ENCODE results near the gene NPFFR1.

The NPFFR1 gene

DNA sequence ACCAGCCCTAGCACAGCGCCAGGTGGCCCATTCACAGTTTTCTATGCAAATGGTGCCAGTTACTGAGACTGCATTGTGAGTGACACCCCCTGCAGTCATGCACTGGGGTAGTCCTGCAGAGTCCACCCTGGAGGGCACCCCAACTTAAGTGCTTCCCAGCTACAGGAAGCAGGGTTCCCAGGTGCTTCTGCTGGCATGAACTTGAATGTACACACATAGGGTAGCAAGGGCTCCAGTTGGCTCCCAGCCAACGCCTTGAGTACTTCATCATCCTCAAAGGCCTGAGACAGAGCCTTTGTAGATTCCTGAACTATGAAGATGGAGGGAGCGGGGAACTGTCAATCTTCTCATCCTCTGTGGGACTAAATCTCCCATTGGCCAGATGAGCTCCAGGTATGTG is 11.5 kb upstream of the NPFFR1 start:
- H3K27ac ChIP-seq: no peak overlapping the region

DNA sequence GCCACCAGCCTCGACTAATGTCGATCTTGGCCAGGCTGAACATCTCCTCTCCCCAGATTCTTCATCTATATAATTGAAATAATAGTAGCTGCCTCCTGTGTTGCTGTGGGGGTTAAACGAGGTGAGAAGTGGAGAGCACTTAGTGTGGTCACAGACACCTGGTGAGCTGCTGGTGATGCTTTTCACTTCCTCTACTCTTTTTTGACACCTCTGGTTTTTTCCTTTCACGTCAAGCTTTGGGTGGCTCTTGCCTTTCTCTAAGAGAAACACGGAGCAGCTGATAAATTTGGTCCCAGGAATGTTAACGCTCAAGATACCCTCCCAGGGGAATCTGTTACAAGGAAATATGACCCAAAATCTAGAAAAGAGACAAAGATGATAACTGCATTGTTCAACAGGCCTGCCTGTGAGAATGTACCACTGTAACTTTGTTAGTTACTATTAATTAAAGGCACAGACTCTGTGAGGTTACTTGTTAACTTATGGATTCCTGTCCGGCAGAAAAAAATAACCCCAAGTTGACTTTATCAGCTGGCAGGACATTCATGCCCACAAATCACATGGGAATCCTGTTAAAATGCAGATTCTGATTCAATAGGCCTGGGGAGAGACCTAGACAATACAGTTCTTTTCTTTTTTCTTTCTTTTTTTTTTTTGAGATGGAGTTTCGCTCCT is 9.5 kb upstream of the NPFFR1 start:
- Histone ChIP-seq H3K27ac (no peak overlapping the region), H3K4me3 (no peak overlapping the region)

More for the DNA sequence above, 11.5 kb upstream of the NPFFR1 start:
- H3K4me3 ChIP-seq: no peak overlapping the region

DNA sequence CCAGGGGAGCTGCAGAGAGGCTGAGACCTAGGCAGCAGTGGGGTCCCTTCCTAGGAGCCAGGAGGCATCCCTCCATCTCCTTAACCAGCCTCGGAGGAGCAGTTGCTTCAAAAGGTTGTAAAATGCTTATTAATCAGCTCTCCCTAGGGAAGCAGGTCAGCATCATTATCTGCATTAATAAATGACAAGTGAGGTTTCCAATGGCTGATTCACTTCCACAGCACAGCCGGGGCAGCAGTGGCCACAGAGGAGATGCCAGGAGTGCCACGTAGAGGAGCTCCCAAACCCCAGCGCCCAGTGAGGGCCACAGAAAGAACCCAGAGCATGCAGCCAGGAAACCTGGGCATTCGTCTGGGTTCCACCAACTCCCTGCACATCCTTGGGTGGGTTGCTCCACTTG is 8.2 kb upstream of the NPFFR1 start:
- Histone ChIP-seq H3K27ac (no peak overlapping the region), H3K4me3 (no peak overlapping the region)

DNA sequence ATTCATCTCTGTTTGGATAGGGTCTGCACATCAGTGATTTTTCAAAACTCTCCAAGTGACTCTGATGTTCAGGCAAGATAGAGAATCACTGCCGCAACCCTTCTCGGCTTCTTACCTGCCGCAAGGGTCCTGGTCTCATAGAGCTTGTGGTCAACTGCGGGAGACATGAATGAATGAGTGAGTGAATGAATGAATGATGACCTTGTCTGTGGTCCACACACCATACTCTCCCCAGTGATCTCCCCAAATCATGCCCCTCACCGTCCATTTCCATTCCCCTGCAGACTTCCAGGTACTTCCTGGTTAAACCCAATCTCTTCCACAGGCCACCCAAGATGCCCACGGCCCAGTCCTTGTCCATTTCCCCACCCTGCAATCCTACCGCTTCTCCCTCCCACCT is 5.9 kb upstream of the NPFFR1 start:
- H3K4me3 ChIP-seq: no peak overlapping the region
- H3K27ac ChIP-seq: no peak overlapping the region

DNA sequence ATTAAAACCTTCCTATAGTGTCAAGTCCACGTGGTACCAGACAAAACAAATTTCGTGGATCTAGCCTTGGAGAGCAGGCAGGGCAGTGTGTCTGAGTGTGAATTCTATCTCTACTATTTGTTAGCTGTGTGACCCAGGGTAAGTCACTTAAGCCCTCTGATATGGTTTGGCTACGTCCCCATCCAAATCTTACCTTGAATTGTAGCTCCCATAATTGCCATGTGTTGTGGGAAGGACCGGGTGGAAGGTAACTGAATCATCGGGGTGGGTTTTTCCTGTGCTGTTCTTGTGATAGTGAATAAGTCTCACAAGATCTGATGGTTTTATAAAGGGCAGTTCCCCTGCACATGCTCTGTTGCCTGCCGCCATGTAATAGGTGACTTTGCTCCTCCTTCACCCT is 2.8 kb upstream of the NPFFR1 start:
- Histone ChIP-seq H3K27ac (no peak overlapping the region), H3K4me3 (no peak overlapping the region)

DNA sequence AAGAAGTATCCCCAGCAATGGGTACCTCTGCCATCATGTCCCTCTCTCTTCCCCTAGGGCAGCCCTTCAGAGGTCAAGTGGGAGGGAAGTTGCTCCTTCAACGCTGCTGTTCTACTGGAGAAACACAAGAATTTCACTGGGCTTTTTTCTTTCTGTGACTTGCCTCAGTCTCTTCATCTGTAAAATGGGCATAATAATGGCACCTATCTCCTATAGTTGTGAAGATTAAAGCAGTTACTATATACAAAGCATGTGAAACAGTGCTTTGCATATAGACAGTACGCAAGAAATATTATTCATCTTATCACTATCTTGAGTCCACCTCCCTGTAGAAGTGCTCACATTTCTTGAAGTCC is 1.6 kb upstream of the NPFFR1 start:
- H3K27ac ChIP-seq: no peak overlapping the region
- H3K4me3 ChIP-seq: no peak overlapping the region

DNA sequence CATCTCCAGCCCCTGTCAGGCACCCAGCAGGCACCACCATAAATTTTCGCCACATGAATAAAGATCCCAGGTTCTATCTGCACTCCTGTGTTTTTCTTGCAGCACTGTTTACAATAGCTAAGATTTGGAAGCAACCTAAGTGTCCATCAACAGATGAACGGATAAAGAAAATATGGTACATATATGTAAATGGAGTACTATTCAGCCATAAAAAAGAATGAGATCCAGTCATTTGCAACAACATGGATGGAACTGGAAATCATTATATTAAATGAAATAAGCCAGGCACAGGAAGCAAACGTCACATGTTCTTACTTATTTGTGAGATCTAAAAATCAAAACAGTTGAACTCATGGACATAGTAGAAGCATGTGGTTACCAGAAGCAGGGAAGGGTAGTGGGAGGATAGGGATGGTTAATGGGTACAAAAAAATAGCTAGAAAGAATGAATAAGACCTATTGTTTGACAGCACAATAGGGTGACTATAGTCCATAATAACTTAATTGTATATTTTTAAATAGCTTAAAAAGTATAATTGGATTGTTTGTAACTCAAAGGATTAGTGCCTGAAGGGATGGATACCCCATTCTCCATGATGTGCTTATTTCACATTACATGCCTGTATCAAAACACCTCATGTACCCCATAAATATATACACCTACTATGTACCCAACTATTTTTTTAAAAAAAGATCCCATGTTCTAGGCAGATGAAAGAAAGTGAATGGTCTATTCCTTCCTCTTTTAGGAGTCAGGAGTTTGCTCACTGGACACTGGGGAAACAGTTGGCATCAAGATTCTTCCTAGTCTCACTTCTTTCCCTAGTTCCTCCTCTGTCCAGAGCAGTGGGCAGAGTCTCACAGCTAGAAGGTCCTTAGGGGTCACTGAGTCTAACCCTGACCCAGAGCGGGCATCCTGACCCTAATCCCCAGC is 1.0 kb upstream of the NPFFR1 start:
- Histone ChIP-seq H3K4me3 (no peak overlapping the region), H3K27ac (no peak overlapping the region)

DNA sequence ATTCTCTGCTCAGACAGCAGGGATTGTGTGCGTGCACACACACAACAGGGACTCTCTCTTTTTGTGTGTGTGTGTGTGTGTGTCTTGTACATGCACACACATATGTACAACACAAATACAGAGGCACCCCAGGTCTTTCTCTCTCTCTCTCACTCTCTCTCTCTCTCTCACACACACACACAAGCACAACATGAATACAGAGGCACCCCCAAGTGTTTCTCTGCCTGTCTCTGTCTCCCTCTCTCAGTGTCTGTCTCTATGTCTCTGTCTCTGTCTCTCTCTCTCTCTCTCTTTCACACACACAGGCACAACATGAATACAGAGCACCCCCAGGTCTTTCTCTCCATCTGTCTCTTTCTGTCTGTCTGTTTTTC is 746 bp downstream of the NPFFR1 start:
- Histone ChIP-seq H3K27ac (no peak overlapping the region), H3K4me3 (no peak overlapping the region)

DNA sequence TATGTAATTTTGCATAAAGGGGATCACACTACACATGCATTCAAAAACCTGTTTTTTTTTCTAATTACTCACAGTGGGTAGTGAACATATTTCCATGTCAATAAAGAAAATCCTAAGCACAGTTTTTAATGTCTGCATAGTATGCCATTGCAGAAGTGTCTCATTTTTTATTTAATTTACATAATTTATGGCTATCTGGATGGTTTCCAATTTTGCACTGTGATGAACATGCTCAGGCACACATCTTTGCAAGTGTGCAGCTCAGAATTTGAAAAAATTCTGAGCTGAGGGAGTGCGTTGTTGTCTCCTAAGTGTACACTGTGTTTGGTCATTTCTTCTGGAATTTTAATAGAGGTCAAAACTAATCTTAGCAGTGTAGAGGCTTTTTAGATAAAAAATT is 2.2 kb downstream of the NPFFR1 start:
- Histone ChIP-seq H3K27ac (no peak overlapping the region), H3K4me3 (no peak overlapping the region)

DNA sequence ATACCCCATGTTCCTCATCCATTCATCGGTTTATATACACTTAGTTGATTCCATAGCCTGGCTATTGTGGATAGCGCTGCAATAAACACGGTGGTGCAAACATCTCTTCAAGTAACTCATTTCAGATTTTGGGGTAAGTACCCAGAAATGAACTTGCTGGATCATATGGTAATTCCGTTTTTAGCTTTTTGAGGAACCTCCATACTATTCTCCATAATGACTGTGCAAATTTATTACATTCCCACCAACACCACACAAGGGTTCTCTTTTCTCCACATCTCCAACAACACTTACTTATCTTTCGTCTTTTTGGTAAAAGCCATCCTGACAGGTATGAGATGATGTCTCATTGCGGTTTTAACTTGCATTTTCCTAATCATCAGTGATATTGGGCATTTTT is 3.7 kb downstream of the NPFFR1 start:
- H3K4me3 ChIP-seq: no peak overlapping the region
- H3K27ac ChIP-seq: no peak overlapping the region

DNA sequence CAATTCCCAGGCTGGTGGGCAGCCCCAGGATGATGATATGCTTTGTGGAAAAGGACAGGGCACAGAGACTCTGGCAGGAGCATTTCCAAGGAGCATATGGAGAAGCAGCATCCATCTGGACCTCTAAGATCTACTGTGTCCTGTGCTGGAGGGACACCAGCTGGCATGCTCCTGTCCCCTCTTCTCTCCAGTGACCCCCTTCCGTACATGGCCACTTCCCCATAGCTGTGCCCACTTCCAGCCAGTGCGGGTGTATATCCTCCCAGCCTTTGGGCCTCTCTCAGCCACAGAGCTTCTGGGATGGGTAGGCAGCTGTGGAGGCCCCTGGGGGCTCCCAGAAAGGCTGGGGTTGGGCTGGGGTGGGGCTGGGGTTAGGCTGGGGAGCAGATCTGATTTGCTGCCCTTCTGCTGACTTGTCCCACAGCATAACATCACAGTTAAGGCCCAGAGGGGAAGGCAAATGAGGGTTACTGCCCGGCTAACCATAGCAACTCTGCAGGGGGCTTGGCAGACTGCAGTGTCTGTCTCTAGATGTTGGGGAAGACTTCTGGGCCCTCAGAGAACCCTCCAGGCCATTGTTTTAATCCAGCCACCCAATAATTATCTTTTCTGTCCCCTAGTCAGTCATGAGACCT is 6.3 kb downstream of the NPFFR1 start:
- H3K27ac ChIP-seq: no peak overlapping the region
- H3K4me3 ChIP-seq: no peak overlapping the region

DNA sequence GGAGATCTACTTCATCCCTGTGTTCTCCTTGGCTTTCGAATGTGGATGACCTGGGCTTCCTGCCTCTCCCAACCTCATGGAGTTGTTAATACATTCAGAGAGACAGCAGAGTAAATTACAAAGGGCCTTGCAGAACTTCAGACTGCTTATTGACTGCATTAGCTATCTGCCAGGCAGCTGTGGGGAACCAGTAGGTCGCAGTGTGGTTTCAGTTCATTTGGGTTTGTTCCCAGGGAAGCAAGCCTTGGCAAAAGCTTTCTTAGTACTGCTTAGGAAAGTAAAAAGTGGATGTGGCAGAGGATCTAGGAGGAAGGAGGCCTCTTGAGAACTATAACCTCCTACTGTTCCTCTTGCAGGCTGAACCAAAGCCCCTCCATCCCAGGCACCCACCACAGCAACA is 9.2 kb downstream of the NPFFR1 start:
- Histone ChIP-seq H3K27ac (peak overlapping the region in 6 of 21 experiments; percentile 14 to 54 (median 48)), H3K4me3 (no peak overlapping the region)

DNA sequence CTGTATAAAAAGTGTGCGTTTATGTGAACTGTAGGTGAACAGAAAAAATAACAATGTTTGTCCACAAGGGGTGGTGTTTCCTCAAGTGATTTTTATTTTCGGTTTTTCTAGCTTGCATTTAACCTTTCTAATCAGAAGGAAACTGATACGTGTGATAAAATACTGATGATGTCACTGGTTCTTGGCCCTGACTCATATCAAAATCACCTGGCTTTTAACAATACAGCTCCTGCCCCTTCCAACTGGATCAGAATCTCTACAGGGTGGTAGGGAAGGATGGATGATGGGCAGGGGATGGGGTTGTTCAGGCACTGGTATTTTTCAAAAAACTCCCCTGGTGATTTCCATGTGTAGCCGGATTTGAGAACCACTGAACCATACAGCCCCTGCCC is 10.9 kb downstream of the NPFFR1 start:
- no peak overlapping the region for H3K4me3 ChIP-seq
- peak overlapping the region in 1 of 21 experiments; percentile 26 for H3K27ac ChIP-seq

DNA sequence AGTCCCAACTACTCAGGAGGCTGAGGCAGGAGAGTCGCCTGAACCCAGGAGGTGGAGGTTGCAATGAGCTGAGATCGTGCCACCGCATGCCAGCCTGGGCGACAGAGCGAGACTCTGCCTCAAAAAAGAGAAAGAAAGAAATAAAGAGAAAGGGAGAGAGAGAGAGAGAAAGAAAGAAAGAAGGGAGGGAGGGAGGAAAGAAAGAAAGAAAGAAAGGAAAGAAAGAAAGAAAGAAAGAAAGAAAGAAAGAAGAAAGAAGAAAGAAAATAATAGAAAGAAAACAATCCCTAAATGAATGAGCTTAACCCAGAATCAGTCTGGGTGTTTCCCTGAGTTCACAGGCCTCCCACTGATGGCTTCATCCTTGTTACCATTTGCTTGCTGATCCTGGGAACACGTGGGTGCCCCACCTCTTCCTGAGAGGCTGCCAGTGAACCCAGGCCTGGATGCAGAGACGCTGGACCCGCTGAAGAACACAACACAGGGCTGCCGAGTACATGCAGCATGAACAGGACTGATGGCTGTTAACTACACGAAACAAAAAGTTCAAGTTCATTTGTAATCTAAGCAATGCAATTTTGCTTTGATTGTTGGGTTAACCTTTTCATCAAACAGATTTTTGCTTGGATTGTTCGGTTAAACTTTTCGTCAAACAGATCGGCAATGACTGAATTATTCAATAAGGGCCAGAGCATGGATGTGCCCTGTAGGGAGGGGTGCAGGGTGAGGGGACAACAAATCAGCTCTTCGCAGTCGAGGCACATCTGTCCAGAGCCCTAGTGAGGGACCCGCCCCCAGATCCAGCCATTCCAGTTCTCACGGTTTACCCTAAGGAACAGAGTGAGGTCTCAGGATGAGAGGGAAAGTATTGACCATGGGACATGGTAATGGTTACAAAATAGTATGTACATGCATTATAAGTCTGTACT is 11.5 kb downstream of the NPFFR1 start:
- Histone ChIP-seq H3K27ac (peak overlapping the region in 1 of 21 experiments; percentile 35), H3K4me3 (no peak overlapping the region)

DNA sequence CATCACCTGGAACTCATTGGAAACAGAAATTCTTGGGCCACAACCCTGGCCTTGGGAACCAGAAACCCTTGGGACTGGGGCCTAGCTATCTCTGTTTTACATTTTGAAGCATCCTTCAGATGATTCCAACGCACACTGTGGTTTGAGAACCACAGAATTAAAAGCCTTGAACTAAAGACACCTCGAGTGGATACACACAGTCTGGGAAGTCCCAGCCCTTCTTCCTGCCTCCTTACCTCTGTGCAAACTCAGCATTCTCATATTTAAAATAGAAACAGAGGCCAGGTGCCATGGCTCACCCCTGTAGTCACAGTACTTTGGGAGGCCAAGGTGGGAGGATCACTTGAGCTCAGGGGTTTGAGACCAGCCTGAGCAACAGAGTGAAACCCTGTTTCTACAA is 12.9 kb downstream of the NPFFR1 start:
- H3K27ac ChIP-seq: no peak overlapping the region
- H3K4me3 ChIP-seq: no peak overlapping the region

DNA sequence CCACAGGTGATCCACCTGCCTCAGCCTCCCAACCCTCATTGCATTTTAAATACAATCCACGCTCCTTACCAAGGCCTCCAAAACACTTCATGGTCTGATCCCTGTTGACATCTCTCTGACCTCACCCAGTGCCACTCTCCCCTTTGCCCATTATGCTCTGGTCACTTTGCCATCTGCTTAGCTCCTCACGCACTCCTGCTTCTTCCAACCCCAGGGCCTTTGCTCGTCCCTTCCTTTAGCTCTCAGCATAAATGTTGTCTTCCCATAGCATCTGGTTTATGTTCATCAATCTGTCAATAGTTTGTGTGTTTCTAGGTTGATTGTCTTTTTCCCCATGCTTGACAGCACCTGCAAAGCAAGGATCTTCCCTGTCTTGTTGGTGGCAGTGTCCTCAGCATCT is 14.1 kb downstream of the NPFFR1 start:
- H3K27ac ChIP-seq: no peak overlapping the region
- H3K4me3 ChIP-seq: no peak overlapping the region

DNA sequence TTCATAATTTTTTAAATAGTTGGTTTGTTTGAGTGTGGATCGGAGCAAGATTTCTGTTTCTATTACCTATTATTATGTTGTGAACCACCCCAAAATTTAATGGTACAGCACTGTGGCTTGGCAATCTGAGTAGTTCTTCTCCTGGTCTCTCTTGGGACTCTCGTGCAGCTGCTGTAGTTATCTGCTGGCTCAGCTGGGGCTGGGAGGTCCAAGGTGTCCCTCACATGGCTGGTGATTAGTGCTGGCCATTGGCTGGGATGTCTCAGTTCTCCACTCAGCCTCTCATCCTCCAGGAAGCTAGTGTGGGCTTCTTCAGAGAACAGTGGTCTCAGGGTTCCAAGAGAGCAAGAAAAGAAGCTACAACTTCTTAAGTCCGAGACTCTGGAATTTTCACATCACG is 15.4 kb downstream of the NPFFR1 start:
- Histone ChIP-seq H3K4me3 (no peak overlapping the region), H3K27ac (peak overlapping the region in 1 of 21 experiments; percentile 31)

DNA sequence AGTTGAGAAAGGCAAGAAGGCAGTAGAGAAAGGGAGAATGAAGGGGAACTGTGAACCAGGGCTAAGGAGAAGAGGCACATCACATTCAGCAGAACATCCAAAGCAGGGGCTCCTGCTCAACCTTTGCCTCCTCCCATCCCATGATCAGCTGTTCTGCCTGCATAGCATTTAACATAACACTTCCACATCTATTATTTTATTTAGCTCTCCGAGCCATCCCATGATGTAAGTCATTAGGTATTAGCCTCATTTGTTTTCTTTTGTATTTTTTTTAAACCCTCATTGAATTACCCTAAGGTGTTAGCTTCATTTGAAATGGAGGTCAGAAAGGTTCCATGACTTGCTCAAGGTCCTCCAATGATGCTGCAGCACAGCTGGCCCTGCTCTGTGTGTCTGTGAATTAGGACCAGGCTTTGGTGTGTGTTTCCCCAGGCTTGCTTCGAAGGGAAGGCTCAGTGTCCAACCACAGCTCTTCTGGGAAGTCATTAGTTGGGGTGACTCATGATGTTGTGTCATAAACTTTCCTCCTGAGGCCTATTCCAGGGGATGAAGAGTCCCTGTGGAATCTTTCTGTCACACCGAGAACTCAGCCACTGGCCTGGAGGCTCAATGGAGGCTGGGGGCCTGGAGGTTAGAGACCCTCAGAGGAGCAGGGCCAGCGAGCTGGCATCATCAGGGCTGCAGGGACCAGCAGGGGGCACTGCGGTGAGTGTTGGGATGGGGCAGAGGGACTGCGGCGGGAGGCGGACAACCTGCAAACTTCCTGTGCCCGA is 16.5 kb downstream of the NPFFR1 start:
- no peak overlapping the region for H3K4me3 ChIP-seq
- H3K27ac ChIP-seq: peak overlapping the region in 10 of 21 experiments; percentile 7 to 62 (median 43)

DNA sequence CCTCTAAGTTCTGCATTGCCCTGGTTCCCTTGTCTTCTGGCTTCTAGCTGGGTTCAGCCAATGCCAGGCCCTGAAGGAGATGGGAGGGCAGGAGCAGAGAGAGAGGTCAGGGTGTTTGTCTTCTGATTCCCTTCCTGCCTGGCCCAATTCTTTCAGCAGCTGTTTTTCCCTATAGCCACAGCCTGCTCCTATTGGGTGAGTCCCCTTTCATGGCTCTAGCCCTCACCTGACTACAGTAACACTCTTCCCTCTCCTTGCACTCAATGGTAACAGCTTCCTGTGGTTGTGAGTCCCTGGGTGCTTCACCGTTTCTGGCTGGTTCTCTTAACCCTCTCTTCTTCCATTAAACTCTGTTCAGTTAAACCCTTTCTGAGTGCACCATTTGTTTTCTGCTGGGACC is 17.1 kb downstream of the NPFFR1 start:
- H3K4me3 ChIP-seq: no peak overlapping the region
- peak overlapping the region in 10 of 21 experiments; percentile 7 to 62 (median 44) for H3K27ac ChIP-seq

Data from skin epidermis (tissue), 12 donors.